Stimulated activated CD4-positive, alpha-beta T cell treated with anti-CD3 and anti-CD28 coated beads, Interleukin-15, amount 100 ng/mL, for 1 hour (primary cell): ENCODE data around the gene TFCP2.
"Not testable (repeated sequence)": the region's sequence is repeated elsewhere in the genome, so short reads cannot be mapped to it uniquely, and the experiment has no call there.

ENCODE experiments used
- DNase-seq, 2 donors: peaks; one replicate each; pipeline ENCODE4 v3.0.0-alpha.2; 2020; ENCODE audit warnings: low read depth in 1 of 2, low spot score in 1 of 2

Gene TFCP2, protein sequence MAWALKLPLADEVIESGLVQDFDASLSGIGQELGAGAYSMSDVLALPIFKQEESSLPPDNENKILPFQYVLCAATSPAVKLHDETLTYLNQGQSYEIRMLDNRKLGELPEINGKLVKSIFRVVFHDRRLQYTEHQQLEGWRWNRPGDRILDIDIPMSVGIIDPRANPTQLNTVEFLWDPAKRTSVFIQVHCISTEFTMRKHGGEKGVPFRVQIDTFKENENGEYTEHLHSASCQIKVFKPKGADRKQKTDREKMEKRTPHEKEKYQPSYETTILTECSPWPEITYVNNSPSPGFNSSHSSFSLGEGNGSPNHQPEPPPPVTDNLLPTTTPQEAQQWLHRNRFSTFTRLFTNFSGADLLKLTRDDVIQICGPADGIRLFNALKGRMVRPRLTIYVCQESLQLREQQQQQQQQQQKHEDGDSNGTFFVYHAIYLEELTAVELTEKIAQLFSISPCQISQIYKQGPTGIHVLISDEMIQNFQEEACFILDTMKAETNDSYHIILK

DNA sequence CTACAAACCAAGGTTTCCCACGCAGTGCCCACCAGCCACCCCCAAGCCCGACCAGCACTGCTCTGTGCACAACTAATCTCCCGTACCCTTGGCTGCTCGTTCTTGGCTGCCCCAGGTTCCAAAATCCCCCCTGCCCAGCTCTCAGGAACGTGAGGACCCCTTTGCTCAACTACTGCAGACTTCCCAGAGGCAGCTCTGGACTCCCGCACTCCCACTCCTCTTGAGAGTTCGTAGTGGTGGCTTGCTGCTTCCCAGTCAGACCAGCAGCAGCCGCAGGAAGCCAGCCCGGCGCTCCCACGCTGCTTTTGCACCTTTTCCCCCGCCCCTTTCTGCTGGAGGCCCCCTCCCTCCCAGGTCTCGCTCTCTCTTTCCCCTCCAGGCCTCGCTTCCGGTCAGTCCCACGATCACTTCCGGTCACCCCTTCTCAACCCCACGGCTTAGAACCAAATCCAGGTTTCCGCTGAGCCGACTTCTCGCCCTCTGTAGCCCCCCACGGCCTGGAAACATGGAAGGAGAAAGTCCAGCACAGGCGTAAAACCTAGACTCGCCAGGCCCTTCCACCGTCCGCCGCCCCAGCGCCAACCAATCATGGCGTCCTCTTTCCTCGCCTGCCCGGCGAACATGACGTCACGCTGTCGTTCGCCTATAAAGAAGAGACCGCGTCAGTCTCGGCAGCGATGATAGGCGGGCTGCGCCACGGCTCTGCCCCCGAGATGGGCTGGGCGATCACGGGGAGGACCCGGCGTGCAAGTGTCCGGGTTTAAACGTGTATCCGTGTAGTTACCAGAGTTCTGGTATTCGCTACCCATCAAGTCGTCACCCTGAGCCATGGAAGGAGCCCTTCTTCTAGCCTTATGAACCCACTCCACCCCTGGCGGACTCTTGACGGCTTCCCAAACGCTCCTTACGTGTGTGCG, at the start of gene TFCP2:
TSS of gene TFCP2 (minus strand) at position 621 of the 917 bp plus-strand sequence. CDS start 713 bp downstream, outside the sequence.
- DNase-seq, result peak; percentile 83 to 86

DNA sequence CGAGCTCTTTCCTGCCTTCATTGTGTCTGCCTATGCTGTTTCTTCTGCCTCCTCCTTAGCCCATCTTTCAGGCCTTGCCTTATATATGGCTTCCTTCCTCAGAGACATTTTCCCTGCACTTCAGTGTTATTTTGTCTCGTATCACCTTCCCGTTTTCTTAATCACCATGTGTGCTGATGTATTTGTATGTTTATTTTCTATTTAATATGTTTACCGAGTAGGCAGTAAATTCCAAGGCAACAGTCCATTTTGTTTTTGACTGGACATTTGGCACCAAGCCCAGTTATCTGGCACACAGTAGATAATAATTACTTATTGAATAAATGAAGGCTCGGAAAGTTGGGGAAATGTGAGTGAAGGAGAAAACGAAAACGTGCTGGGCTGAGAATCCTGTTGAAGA, 49.5 kb upstream of the TFCP2 start:
- DNase-seq, result no peak

DNA sequence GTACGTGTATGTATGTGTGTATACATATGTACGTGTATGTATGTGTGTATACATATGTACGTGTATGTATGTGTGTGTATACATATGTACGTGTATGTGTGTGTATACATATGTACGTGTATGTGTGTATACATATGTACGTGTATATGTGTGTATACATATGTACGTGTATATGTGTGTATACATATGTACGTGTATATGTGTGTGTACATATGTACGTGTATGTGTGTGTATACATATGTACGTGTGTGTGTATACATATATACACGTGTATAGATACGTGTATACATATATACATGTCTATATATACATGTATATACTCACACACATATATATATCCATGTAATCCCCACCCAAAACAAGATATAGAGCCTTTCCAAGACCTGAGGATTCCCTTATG, 46.9 kb upstream of the TFCP2 start:
- DNase-seq, result not testable (repeated sequence)

DNA sequence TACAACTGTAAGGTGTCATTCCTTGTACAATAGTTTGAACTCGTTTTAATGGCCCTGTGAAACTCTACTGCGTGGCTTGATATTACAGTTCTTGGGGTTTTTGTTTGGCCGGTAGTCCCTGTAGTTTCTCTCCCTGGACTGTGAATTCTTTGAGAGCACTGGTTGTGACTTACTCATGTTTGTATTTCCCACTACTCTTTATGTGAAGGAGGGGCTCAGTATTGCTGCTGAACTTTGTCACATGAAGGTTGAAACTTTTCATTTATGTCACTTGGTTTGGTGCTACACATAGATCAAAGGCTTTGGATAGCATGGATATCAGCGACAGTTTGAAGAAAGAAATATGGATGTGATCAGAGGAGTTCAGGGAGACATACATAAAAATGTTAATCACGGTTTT, 46.4 kb upstream of the TFCP2 start:
- DNase-seq, result no peak

DNA sequence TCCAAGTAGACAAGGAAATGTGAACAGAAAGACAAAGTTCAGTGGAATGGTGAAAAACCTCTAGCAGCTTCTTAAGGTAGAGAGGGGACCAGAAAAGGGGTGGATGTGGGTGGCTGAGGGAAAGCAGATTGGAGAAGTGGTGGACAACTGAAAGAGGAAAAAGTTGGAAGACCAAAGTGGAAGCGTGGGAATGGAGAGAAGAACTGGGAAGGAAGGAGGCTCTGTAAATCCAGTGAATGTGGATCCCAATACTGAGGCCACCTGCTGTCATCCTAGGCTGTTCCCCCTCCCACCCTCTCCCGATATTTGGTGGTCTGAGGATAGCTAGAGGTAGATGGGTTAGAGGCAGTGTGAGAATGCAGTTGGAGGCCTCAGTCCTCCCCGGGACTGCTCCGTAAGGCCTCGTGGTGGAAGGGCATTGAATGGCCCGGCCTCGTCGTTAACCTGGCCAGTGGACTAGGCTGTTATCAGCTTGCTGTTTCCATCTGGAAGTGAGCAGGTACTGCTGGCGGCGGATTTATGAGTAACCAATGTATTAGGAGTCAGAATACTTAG, 45.7 kb upstream of the TFCP2 start:
- DNase-seq, result no peak

DNA sequence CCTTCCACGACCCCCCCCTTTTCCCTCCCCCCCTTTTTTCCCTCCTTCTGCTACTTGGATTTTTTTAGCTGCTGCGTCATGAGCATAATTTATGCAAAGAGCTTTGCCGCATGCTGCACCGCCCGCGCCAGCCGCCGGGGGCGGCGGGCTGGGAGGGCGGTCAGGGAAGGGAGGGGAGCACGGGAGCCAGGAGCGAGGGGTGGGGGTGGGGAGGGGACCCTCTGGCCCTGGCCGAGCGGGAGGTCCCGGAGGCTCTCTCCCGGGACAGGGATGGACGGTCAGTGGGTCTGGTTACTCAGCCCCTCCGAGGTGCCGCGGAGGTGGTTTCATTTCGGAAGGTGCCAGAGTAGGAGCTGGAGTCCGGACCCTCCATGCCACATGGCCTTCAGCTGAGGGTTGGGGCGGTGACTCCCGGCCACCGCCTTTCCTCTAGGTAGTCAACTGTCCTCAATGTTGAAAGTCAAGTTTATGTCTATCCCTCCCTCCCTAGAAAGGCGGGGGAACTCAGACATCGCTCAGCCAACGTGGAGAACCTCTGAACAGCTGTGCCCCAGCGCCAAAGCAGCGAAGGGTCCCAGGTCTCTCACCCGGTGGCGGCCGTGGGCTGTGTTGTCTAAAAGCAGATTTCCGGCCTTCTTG, 45.2 kb upstream of the TFCP2 start, which contains the start of gene POU6F1:
TSS of gene POU6F1 (minus strand) at position 95 of the 639 bp plus-strand sequence. CDS start 11,226 bp downstream, outside the sequence.
- DNase-seq, result peak; percentile 44 to 53

DNA sequence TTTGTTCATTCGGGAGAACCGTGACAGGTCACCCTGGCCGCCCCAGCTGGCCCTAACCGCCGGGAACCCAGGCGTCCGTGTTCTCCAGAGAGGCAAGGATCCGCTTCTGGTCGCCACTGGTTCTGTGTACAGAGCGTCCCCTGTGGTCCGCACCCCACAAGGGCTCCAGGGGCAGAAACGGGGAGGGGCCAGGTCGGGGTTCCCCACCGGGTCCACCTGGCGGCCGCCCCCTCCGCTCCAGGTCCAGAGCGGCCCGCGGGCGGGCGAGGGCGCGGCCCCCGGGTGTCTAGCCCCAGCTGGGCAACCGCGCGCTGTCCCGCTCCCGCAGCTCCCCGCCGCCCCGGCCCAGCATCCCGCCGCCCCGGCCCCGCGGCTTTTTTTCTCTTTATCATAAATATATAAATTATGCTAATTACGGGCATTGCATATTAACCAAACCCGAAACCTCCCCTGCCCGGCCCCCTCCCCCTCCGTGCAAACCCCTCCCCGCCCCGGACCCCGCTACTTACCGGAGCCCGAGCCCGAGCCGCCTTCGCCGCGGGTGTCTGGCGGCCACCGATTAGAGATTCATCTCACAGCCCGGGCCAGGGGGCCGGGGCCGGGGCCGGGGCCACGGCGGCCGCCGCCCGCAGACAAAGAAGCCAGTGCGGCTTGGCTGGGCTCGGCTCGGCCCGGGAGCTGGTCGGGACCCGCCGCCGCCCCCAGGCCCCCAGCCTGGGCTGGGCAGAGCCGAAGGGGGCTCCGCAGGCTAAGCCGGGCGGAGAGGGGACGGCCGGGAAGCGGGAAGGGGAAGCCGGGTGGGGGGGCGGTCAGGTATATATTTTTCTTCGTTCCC, 44.4 kb upstream of the TFCP2 start:
- DNase-seq, result peak; percentile 21 to 28

DNA sequence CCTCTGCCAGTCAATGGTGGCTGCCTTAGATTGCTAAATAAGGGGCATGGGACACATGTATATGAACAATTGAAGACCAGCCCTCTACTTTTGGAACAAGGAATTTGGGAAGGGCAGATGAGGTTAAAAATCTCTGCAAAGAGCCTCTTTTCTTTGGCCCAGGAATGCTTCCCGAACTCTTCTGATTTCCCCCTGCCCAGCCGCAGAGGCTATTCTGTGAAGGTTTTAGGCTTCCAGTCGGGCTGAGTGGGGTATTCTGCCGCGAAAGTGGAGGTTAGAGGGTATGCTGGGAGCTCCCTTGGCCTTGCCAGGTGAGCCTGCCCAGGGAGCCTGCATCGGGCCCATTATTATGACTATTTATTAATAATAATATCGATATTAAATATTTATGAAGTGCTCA, 43.7 kb upstream of the TFCP2 start:
- no peak for DNase-seq

DNA sequence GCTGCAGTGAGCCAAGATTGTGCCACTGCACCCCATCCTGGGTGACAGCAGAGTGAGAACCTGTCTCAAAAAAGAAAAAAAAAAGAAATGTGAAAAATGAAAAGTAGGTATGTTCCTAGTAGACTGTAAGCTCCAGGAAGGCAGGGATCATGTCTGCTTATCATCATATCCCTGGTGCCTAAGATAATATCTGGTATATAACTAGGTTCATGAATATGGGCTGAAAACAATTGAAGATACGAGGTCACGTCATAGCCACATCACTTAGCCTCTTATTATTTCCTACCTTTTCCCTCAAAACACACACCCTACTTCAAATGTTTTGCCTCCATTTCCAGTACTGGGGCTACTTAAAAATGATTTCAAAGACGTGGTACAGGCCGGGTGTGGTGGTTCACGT, 42.0 kb upstream of the TFCP2 start:
- no peak for DNase-seq

DNA sequence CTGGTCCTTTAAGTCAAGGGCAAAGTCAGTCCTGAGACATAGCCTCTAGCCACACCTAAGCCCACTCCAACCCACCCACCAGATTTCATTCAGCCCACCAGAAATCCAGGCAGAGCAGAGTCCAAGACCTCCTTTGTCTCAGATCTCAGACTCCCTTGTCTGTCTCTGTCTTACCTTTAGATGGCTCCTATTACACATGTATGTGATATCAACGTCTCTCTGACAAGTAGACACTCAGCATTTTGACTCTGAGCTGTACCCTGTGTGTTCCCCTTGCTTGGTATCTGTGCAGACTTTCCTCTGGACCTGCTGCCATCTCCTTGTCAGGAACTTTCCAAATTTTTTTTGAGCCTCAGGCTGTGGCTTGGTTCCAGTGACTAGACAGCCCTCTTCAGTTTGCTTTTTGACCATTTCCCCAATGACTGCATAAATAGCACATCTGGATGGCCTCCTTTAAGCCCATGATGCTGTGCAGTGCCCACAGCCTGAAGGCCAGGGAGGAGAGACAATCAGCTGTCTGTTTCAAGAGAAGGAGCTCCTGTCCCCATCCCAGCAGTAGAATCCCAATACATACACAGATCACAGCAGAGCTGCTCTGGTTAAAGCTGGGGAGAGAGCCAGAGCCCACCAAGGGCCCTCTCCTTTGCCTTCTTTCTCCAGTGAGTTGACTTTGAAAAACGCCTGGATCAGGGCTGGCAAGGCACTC, 37.9 kb upstream of the TFCP2 start:
- no peak for DNase-seq

DNA sequence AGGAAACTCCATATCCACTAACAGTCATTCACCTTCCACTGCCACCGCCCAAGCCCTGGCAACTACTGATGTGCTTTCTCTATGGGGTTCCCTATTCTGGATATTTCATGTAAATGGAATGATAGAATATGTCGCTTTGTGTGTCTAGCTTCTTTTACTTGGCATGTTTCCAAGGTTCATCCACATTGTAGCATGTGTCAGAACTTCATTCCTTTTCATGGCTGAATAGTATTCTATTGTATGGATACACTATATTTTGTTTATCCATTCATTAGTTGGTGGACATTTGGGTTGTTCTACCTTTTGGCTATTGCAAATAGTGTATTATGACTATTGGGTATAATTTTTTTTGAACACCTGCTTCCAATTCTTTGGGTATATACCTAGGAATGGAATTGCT, 36.3 kb upstream of the TFCP2 start:
- DNase-seq, result no peak

DNA sequence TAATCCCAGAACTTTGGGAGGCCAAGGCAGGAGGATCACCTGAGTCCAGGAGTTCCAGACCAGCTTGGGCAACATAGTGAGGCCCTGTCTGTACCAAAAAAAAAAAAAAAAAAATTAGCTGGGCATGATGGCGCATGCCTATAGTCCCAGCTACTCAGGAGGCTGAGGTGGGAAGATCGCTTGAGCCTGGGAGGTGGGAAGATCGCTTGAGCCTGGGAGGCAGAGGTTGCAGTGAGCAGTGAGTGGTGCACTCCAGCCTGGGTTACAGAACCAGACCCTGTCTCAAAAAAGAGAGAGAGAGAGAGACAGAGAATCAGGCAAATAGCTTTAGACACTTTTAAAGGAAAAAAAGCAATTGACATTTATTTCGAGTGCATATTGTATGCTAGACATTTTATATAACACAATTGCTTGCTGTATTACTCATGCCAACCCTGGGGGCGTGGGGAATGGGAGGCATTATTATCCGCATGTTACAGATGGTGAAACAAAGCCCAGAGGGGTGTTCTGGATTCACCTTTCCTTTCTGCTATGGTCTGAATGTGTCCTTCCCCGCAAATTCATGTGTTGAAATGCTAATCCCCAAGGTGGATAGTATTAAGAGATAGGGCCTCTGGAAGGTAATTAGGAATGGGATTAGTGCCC, 35.2 kb upstream of the TFCP2 start:
- DNase-seq, result no peak

DNA sequence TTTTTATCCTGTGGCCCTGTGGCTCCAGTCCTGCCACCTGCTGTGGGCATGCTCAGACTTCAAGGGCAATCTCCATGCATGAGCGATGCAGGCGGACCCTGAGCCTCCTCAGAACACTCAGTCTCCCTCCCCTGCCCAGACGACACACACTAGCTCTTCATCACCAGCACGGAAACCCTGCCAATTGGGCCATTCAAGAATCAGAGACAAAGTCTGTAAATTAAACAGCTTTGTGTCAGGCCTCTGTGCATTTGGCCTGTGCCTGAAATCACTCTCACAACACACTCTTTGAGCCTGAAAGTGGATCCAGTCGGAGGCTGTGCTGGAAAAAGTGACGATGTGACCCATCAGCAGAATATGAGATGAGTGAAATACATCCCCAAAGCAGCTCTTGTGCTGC, 32.4 kb upstream of the TFCP2 start:
- no peak for DNase-seq

DNA sequence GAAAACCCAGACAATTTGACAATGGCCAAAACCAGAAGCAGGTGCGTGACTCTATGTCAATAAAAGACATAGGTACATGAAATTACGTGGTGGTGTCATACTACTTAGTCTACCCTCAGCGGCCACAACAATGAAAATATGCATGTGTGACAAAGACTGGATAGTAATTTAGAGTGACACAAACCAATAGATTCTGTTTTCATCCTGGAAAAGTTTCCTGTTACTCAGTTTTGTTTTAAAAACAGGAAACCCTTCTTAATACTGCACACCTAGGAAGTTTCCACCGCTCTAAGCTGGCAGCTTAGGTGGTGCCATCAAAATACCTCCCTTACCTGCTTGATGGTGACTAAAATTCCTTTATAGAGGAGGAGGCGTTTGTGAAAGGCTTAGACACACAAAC, 29.8 kb upstream of the TFCP2 start:
- DNase-seq, result no peak

DNA sequence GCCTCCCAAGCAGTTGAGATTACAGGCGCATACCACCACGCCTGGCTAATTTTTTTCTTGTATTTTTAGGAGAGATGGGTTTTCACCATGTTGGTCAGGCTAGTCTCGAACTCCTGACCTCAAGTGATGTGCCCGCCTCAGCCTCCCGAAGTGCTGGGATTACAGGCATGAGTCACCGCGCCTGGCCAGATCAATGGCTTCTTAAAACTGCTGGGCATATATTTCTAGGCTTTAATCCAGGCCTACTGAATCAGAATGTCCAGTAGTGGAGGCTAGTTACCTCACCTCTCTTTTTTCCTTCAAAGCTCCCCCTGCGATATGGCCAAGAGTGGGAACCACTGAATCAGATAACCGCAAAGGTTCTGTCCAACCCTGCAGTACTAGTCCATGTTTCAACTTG, 27.9 kb upstream of the TFCP2 start:
- DNase-seq, result no peak

DNA sequence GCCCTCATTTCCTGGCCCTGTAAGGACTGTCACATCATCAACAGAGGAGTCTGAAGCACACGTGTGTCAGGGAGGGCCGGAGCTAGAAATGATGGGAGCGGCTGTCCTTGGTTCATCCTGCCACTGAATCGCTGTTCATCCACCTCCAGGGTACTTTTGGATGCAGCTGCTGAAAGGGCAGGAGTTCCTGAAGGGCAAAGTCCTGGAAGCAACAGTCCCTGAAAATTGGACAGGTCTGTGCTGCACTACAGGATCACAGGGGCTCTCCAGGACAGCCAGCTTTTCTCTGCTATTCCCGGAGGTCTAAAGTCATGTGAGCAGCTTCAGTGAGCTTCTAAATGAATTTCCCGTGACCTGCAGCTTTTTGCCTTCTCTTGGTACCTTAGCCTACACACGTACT, 27.2 kb upstream of the TFCP2 start:
- no peak for DNase-seq

DNA sequence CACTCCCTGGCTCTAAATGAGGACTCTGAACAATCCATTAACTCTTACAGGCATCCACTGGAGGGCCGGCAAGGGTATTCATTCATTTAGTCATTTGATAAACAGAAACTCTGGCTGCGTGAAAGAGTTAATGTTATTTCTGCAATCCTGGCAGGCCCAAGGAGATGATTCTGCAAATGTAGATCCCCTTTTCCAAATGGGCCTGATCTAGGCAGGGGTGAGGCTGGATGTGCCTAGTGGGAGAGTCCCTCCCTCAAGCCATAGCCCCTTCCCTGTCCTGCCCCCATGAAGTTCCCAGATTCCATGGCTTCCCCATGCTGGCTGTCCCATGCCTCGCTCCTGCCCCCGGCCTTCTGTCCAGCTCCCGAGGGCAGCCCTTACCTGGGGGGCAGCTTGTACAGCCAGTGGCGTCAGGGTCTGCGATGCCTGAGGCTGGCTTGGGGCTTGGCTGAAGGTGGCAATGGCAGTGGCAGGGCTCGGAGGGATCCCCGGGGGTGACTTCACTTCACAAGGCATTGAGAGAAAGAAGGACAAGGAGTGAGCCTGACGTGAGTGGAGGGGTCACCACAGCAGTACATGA, 26.5 kb upstream of the TFCP2 start:
- no peak for DNase-seq

DNA sequence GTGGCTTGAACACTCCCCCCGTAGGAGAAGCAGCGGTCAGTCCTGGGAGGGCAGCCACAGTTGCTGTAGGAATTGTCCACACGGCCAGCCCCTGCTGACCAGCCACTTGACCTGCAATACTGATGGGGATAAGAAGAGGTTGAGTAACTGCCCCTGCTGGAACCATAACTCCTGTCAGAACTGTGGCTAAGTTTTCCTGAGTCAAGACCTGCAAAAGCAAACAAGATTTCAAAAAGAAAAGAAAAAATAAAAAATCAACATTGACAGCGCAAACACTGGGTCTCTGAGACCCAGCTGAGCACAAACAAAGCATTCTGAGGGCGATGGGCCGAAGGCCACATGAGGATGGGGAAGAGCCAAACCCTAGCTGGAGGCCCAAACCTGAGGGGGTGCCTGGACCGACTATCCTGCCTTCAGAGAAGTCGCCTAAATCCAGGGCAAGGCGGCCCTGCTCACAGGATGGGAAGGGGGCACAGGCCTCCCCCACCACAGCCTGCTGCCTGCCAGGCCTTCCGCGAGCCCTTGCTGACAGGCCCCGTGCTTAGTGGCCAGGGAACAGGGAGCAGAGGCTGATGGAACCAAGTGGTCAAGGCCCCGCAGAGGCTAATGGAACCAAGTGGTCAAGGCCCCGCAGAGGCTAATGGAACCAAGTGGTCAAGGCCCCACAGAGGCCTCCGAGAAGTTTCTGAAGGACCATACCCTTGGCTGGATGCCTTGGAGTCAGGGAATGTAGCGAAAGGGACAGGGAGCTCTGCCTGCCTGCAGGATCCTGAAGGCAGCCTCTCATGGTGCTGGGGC, 25.8 kb upstream of the TFCP2 start:
- no peak for DNase-seq
